HEK293 (cell line): ENCODE measurements around the gene IL1RAPL1.

Source experiments
- PBX3 ChIP-seq: sonication (generic); formaldehyde crosslinking; IDR thresholded peaks from 2 replicates; pipeline ENCODE4 v1.8.1; 2022; ENCODE audit warnings: mild to moderate bottlenecking, moderate library complexity, missing genetic modification reagents
- ZNF843 ChIP-seq: fragments of 450-650 bp; formaldehyde crosslinking; IDR thresholded peaks from 2 replicates; pipeline ENCODE4 v1.5.1; 2016; ENCODE audit warnings: missing biosample characterization, missing genetic modification characterization

- TF ChIP-seq ZNF843 (no peak), PBX3 (CRISPR knock-in tag) (no peak)
Observed at GRCh38 chrX:28693101-28693500, 105.9 kb downstream of the IL1RAPL1 start.
